Measurements from ENCODE around the gene ATP2B3.

The ATP2B3 gene

GRCh38 chrX:153488231-153488914, 29.1 kb upstream of the ATP2B3 start:
- no peak for DNase-seq (ENCODE audit: low read depth, low spot score)

- no peak for DNase-seq (ENCODE audit: low read depth, low spot score)
These were observed 27.1 kb upstream of the ATP2B3 start for GRCh38 chrX:153490217-153490930.

DNA sequence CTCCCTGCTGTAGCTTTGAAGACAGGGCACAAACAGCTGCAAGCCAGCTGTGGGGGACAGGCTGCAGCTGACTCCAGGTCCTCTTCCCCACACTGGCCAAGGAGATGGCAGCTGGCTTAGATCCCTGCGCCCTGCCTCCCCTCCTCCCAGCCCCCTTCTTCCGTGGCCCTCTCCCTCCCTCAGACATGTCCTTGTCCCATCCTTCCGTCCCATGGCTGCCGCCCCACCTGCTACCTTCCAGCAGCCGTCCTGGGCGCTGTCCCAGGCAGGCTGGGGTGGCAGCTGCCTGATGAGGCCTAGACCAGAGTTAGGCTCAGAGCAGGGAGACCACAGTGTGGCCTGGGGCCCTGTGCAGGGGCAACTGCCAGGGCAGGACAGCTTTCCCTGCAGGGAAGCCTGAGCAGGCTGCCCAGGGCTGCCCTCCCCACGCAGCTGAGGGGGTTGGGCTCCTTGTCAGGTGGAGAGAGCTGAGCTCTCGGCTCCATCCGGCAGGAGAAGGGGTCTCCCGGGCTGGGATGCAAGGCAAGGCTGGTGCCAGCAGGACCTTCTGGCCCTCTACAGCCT, 26.0 kb upstream of the ATP2B3 start:
- no peak for DNase-seq (ENCODE audit: low read depth, low spot score)

GRCh38 chrX:153491918-153492317, 25.5 kb upstream of the ATP2B3 start:
- DNase-seq (ENCODE audit: low read depth, low spot score), result no peak

GRCh38 chrX:153492543-153492942, 24.9 kb upstream of the ATP2B3 start:
- DNase-seq (ENCODE audit: low read depth, low spot score), result no peak

DNA sequence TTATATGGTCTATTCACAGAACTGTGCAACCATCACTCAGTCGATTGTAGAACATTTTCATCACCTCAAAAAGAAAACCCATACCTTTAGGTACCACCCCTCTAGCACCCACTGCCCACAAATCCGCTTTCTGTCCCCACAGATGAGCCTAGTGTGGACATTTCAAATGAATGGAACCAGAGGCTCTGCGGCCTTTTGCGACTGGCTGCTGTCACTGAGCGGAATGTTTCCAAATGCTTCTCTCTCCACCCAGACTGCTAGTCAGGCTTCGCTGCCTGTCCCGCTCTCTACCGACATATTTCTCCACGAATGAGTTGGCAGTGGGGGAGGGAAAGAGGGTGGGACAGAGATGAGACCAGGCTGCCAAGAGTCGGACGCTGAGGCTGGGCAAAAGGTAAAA, 24.4 kb upstream of the ATP2B3 start:
- DNase-seq (ENCODE audit: low read depth, low spot score), result no peak

DNA sequence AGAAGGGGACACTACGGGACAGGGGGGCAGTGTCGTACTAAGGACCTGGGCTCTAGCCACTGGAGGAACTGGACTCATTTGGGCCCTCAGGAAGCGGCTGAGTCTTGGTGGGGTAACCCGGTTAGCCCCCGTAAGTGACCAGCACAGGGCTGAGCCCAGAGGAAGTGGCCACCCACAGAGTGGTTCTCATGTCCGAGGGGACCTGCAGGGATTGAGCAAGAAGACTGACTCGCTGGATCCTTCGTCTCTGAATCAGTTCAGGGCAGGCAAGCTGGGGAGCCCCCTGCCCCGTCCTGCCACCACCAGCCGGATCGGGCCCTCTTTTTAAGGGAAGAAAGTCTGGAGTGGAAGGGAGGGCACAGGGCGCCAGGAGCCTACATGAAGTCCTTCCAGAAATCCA, 23.4 kb upstream of the ATP2B3 start:
- no peak for DNase-seq (ENCODE audit: low read depth, low spot score)

DNA sequence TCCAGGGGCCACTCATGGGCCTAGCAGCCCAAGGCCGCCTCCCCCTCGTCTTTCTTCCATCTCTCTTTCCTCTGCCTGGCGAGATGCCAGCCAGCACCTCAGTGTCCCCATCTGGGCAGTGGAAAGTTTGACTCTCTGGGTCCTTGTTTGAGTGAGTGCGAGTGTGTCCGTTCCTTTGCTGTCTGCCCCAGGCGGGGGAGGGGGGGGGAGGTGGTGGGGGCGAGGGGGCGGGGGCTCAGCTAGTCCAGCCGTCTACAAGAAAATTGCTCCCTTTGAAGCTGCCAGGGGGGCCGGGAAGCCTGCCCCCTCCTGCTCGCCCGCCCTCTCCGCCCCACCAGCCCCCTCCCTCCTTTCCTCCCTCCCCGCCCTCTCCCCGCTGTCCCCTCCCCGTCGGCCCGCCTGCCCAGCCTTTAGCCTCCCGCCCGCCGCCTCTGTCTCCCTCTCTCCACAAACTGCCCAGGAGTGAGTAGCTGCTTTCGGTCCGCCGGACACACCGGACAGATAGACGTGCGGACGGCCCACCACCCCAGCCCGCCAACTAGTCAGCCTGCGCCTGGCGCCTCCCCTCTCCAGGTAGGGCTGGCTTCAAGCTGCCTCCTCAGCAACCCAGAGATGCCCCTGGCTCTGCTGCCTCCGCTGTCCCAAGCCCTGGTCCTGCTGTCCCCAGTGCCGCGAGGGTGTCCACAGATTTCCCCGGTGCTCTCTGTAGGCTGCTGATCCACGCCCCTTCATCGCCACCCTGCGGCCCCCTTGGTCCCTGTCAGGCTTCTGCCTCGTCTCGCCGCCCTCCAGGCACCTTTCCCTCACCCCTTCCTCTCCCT, 22.7 kb upstream of the ATP2B3 start, which contains the start of gene BGN:
Gene BGN, plus strand, starts transcription at position 440 of the 821 bp plus-strand sequence. CDS start 9,652 bp downstream, outside the sequence.
- DNase-seq (ENCODE audit: low read depth, low spot score), result no peak

DNA sequence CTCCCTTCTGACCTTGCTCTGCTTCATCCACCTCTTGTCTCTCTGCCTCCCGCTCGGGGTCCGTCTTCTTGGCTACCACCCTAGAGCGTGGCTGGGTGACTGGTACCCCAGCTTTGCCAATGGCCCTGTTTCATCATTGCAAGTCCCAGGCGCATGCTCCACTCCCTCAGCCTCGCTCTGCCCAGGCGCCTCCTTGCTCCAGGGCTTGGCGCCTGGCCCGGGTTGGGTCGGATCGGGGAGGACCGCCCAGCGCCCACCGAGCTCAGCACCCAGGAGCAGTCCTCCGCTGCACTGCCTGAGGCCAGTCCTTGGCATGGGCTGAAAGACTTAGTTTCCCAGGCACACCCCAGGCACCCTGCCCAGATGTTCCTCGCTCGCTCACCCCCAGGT, 22.1 kb upstream of the ATP2B3 start:
- DNase-seq (ENCODE audit: low read depth, low spot score), result no peak

DNA sequence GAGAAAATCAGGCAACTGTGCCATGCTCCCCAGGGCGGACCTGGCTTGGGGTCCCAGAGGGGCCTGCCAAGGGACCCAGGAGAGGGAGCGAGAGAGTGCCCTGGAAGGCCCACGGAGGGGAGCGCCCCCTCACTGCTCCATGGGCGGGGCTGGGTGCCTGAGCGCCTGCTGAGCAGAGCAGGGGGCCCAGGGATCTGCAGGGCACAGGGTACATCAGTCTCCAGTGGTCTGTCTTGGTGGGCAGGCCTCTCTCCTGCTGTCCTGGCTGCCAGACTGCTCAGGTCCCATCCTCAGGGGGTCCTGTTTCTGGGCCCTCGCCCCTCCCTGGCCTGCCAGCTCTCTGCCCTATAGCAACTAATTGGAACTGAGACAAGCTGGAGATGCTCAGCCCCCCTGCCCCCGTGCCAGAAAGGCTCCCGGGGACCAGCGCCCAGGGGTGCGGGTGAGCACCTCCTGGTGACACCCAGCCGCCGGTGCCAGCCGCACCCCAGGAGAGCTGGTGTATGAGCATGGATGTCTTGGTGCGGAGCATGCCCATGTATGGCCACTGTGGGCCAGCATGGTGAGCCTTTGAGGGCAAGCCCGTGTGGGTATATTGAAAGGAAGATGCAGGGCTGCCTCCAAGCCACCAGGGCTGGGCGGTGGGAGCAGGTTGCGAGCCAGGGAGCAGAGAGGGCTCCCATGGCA, 21.4 kb upstream of the ATP2B3 start:
- DNase-seq (ENCODE audit: low read depth, low spot score), result no peak

- DNase-seq (ENCODE audit: low read depth, low spot score), result no peak
These were observed 20.9 kb upstream of the ATP2B3 start for GRCh38 chrX:153496590-153496959.

- DNase-seq (ENCODE audit: low read depth, low spot score), result no peak
These were observed 19.0 kb upstream of the ATP2B3 start for GRCh38 chrX:153498453-153498852.

DNA sequence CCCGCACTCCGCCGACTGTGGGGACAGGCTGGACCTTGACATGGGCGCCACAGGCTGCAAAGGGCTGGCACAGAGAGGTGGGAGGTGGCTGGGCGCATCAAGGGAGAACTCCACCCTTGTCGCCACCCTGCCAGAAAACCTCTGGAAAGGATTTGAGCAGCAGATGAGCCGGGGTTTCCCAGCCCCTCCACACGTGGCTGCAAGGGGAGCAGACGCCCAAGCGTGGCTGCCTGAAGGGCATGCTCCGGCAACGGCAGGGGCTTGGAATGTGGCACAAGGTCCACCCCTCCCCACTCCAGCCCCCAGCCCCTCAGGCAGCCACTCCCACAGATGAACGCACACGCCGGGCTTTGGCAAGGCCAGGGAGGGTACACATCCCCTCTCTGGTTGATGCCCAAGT, 18.1 kb upstream of the ATP2B3 start:
- no peak for DNase-seq (ENCODE audit: low read depth, low spot score)

DNA sequence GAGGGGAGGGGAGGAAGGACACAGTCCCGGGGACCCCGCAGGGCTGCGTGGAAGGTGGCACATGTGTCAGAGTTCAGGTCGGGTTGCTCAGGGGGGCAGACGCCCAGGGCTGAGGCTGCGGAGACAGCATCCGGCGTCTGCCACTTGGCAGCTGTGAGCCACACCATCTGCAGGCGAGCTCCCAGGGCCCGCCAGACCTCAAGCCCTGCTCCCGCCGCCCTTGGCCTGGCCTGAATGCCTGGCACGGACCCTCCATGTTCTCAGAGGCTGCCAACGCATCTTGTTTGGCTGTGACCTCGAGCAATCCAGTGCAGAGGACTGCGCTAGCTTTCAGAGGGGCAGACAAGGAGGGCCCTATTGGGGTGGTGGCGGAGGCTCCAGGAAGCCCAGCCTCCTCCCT, 17.6 kb upstream of the ATP2B3 start:
- no peak for DNase-seq (ENCODE audit: low read depth, low spot score)

GRCh38 chrX:153500676-153501280, 16.7 kb upstream of the ATP2B3 start:
- no peak for DNase-seq (ENCODE audit: low read depth, low spot score)

DNA sequence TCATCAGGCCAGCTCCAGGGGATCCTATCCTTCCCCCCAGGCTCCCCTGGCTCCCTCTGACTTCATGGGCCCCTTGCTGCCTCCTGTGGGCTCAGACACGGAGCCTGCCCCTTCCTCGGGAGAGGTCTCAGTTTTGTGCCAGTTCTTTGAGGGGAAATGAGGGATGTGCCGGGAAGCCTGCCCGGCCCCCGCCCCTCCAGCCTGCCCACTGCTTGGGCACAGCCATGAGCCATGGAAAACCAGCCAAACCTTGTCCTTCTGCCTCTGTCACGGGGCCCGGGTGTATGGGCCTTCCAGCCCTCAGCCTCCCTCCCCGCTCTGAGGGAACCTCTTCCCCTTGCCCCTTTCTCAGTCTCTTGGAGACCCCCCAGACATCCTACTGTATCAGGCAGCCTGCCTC, 15.9 kb upstream of the ATP2B3 start:
- no peak for DNase-seq (ENCODE audit: low read depth, low spot score)

- DNase-seq (ENCODE audit: low read depth, low spot score), result no peak
These were observed 15.3 kb upstream of the ATP2B3 start for GRCh38 chrX:153502131-153502530.

DNA sequence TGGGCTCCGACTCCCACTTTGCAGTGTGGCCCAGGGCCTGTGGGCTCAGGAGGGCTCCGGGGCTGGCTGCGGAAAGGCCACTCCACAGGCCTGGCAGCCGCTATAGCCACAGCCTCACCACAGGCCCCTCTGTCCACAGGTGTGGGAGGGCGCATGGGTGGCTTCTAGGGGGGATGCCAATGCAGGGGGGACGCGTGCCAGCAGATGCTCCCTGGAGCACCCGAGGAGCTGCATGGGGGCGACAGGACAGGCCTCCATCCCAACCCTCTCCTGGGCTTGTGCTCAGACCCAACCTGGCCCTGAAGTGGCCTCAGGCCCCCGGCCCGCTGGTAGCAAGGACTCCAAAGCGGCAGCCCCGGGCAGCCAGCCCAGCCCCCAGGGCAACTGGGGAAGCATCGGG, 14.6 kb upstream of the ATP2B3 start:
- no peak for DNase-seq (ENCODE audit: low read depth, low spot score)

- no peak for DNase-seq (ENCODE audit: low read depth, low spot score)
These were observed 12.9 kb upstream of the ATP2B3 start for GRCh38 chrX:153504445-153505016.

GRCh38 chrX:153505361-153505760, 12.1 kb upstream of the ATP2B3 start:
- no peak for DNase-seq (ENCODE audit: low read depth, low spot score)
